Measurements from ENCODE around the gene RNU6-8. TPM values are rescaled to one million over a fixed set of nuclear protein-coding genes. Genes with fewer than 3 reads are reported as not detected.

The RNU6-8 gene
- total RNA-seq, 1 donor from 2014 or later: not detected

- no peak for DNase-seq (ENCODE audit: low spot score)
- intact Hi-C loops (cut with DNase I): no loop called here
- no peak for ATAC-seq
Measured at GRCh38 chr14:32171469-32171868, 31.6 kb downstream of the RNU6-8 start.

- intact Hi-C loops (cut with DNase I): no loop called here
- ATAC-seq (no peak), DNase-seq (ENCODE audit: low spot score) (no peak)
Measured at GRCh38 chr14:32169191-32169590, 33.9 kb downstream of the RNU6-8 start.

DNA sequence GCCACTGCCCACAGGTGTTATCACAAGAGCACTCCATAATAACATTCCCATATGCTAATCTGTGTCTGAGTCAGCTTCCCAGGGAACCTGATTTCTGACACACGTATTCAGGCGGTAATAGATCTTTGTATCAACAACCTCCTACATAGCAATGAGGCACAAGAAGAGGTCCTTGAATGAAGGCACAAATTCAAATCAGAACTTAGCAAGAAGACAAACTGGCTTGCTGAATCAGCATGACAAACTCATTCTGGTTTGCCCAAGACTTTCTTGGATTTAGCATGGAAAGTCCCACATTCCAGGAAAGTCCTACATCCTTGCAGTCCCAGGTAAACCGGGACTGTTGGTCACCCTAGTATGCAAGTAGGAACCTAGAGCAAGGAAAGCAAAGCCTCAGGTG is 35.2 kb downstream of the RNU6-8 start:
- intact Hi-C loops (cut with DNase I): no loop called here
- DNase-seq (ENCODE audit: low spot score) (no peak), ATAC-seq (no peak)

- ATAC-seq: no peak
Measured at GRCh38 chr14:32166924-32167323, 36.1 kb downstream of the RNU6-8 start.

DNA sequence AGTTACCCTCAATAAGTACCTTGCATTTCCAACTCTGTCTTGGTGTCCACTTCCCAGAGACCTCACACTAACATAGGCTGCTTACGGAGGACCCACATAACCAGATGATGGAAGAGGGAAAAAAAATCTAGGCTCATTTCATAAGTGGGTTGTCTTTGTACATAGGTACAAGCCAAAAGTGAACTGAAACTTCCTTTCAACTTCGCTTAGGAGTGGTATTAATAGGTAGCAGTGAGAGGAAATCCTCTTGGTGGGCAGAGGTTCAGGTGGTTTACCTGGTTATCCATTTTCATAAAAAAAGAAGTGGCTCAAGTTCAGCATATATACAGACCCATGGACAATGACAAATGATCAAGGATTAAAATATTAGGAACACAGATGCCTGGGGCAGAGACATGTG is 37.0 kb downstream of the RNU6-8 start:
- ATAC-seq (no peak), DNase-seq (ENCODE audit: low spot score) (no peak)
- intact Hi-C loops (cut with DNase I): no loop called here

More at GRCh38 chr14:32166924-32167323, 36.1 kb downstream of the RNU6-8 start:
- no peak for DNase-seq (ENCODE audit: low spot score)
- intact Hi-C loops (cut with DNase I): no loop called here

Other genes with a start within 250 kb of the RNU6-8 start
- gene ARHGAP5, start 126.0 kb downstream of the RNU6-8 start, total RNA-seq: 193 TPM
- not detected for gene RNU6-7, start 1.2 kb downstream of the RNU6-8 start, total RNA-seq
- 6.4 TPM for gene AKAP6, start 126.0 kb upstream of the RNU6-8 start, total RNA-seq